ENCODE measurements around the gene SLAMF9.

Gene SLAMF9

DNA sequence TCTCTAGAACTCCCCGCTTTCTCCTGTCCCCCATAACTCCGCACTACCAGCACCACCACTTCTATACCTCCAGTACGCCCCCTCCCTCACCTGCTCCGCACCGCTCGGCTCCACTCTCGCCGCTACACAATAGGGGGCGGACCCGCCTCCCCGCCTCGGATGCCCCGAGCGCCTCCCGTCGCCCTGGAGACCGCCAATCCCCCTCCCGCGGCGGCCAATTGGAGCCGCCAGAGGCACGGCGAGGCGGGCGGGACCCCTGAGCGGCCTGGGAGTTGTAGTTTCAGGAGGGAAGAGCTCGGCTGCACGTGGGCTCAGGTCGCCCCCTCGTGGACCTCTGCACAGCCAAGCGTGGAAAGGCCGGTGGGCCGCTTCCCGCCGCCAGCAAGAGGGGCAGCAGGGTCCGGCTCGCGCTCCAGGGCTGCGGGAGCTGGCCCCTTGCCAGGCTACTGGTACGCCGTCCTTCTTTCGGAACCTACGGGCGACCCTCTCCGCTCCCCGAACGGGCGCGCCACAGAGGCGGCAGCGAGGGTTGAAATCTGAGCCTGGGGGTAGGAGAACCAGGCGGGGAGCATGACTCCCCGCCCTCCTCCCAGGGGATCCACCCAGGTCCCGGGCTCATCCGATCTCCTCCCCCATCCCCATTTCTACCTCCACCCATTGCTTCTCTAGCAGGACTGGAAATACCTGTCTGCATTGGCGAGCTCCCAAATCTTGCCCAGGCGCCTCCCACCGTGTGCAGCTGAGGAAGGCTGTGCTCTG is 8.4 kb downstream of the SLAMF9 start, which contains the start of gene IGSF9:
IGSF9 (minus strand) TSS at position 131 of the 759 bp plus-strand sequence. CDS start 2,159 bp downstream, outside the sequence.
- H3K9me2 ChIP-seq (replicated peaks; ENCODE audit: insufficient read depth, low read length): no peaks in the 10 kb centered on the region
- H4K20me1 ChIP-seq (ENCODE audit: low read depth, low read length): no peaks in the 10 kb centered on the region
- no peaks in the 10 kb centered on the region for H3K27me3 ChIP-seq (ENCODE audit: low read length)
- H3K79me2 ChIP-seq (ENCODE audit: insufficient read depth, low read length): no peaks in the 10 kb centered on the region
- no peaks in the 10 kb centered on the region for H3K36me3 ChIP-seq (ENCODE audit: low read length)
- no peak within 1 kb of the TSS for H3K4me2 ChIP-seq (ENCODE audit: low read depth, low read length, poor library complexity, severe bottlenecking)
- H3K9ac ChIP-seq (ENCODE audit: low read length): no peak within 1 kb of the TSS
- no peaks in the 10 kb centered on the region for H3F3A ChIP-seq (ENCODE audit: insufficient read depth)
- H2AFZ ChIP-seq (ENCODE audit: low read depth, low read length, severe bottlenecking): no peak within 1 kb of the TSS
- no peak for TF ChIP-seq CTCF (IDR thresholded peaks at IDR 0.05; ENCODE audit: insufficient read depth, low read length, poor library complexity, severe bottlenecking)
- TF ChIP-seq EZH2phosphoT487 (conservative IDR thresholded peaks at IDR 0.05; ENCODE audit: low read length): no peak
- no peak within 1 kb of the TSS for H3K4me3 ChIP-seq (ENCODE audit: insufficient read depth, low read length, poor library complexity, severe bottlenecking)
- no peaks in the 10 kb centered on the region for H3K9me3 ChIP-seq (ENCODE audit: insufficient read depth, low read length)
- no peak within 1 kb of the TSS for H3K27ac ChIP-seq (ENCODE audit: low read depth, low read length)

GRCh38 chr1:159944623-159945455 is 9.2 kb downstream of the SLAMF9 start:
- Histone ChIP-seq H3K4me3 (ENCODE audit: insufficient read depth, low read length, poor library complexity, severe bottlenecking) (no peak overlapping the region), H3K27me3 (ENCODE audit: low read length) (no peaks in the 10 kb centered on the region), H3K9me2 (replicated peaks; ENCODE audit: insufficient read depth, low read length) (no peaks in the 10 kb centered on the region), H3K27ac (ENCODE audit: low read depth, low read length) (no peak overlapping the region), H3K4me2 (ENCODE audit: low read depth, low read length, poor library complexity, severe bottlenecking) (no peak overlapping the region), H4K20me1 (ENCODE audit: low read depth, low read length) (no peaks in the 10 kb centered on the region), H3K9me3 (ENCODE audit: insufficient read depth, low read length) (no peaks in the 10 kb centered on the region), H3K79me2 (ENCODE audit: insufficient read depth, low read length) (no peaks in the 10 kb centered on the region), H2AFZ (ENCODE audit: low read depth, low read length, severe bottlenecking) (no peak overlapping the region), H3K36me3 (ENCODE audit: low read length) (no peaks in the 10 kb centered on the region), H3F3A (ENCODE audit: insufficient read depth) (no peaks in the 10 kb centered on the region), H3K9ac (ENCODE audit: low read length) (no peak overlapping the region)
- TF ChIP-seq EZH2phosphoT487 (conservative IDR thresholded peaks at IDR 0.05; ENCODE audit: low read length): no peak
- TF ChIP-seq CTCF (IDR thresholded peaks at IDR 0.05; ENCODE audit: insufficient read depth, low read length, poor library complexity, severe bottlenecking): no peak

GRCh38 chr1:159943908-159944622 is 10.0 kb downstream of the SLAMF9 start:
- Histone ChIP-seq H3K27ac (ENCODE audit: low read depth, low read length) (no peak overlapping the region), H3K4me3 (ENCODE audit: insufficient read depth, low read length, poor library complexity, severe bottlenecking) (no peak overlapping the region), H3K9ac (ENCODE audit: low read length) (no peak overlapping the region), H3K79me2 (ENCODE audit: insufficient read depth, low read length) (no peaks in the 10 kb centered on the region), H4K20me1 (ENCODE audit: low read depth, low read length) (no peaks in the 10 kb centered on the region), H3K9me3 (ENCODE audit: insufficient read depth, low read length) (no peaks in the 10 kb centered on the region), H3K9me2 (replicated peaks; ENCODE audit: insufficient read depth, low read length) (no peaks in the 10 kb centered on the region), H3F3A (ENCODE audit: insufficient read depth) (no peaks in the 10 kb centered on the region), H3K4me2 (ENCODE audit: low read depth, low read length, poor library complexity, severe bottlenecking) (no peak overlapping the region), H2AFZ (ENCODE audit: low read depth, low read length, severe bottlenecking) (no peak overlapping the region), H3K36me3 (ENCODE audit: low read length) (no peaks in the 10 kb centered on the region), H3K27me3 (ENCODE audit: low read length) (no peaks in the 10 kb centered on the region)
- TF ChIP-seq EZH2phosphoT487 (conservative IDR thresholded peaks at IDR 0.05; ENCODE audit: low read length) (no peak), CTCF (IDR thresholded peaks at IDR 0.05; ENCODE audit: insufficient read depth, low read length, poor library complexity, severe bottlenecking) (no peak)

Measured in SU-DHL-6 (cell line).